Lower lobe of right lung (tissue), 2 donors: ENCODE results near the gene C1orf21. TPM values are rescaled to one million over a fixed set of nuclear protein-coding genes. Genes with fewer than 3 reads are reported as not detected.

Experiments used
- ATAC-seq, 2 donors: fragments of 200-7000 bp; cut with Tn5 transposase; one replicate each; pipeline ENCODE4 v1.9.1; 2020 to 2022; ENCODE audit warnings: mild to moderate bottlenecking in 2 of 2, moderate library complexity in 2 of 2
- DNase-seq: peaks from one replicate; pipeline ENCODE4 v3.0.0-alpha.2; 2020
- H3K27ac ChIP-seq: fragments of 200-600 bp; one replicate; pipeline ENCODE4 v1.8.0; 2022
- H3K27me3 ChIP-seq: fragments of 200-600 bp; one replicate; pipeline ENCODE4 v1.8.0; 2022; ENCODE audit warnings: low read depth
- H3K36me3 ChIP-seq: fragments of 200-600 bp; one replicate; pipeline ENCODE4 v1.8.0; 2022; ENCODE audit warnings: mild to moderate bottlenecking
- H3K4me1 ChIP-seq: fragments of 200-600 bp; one replicate; pipeline ENCODE4 v1.8.0; 2022
- H3K4me3 ChIP-seq: fragments of 200-600 bp; one replicate; pipeline ENCODE4 v1.8.0; 2022; ENCODE audit warnings: mild to moderate bottlenecking
- H3K9me3 ChIP-seq: fragments of 200-600 bp; one replicate; pipeline ENCODE4 v1.8.0; 2022
- intact Hi-C: fragments of 100-400 bp; cut with DNase I; formaldehyde crosslinking; loops from one replicate; pipeline ENCODE4 v1.11.0; 2022
- total RNA-seq: library from RNA; stranded (reverse); fragmentation: NEBNext Ultra II Directional; extraction: Animal tissue kit (Norgen Biotek cat#: 25700); gene quantifications from one replicate; pipeline ENCODE4 v1.2.1, GENCODE V29; 2021
- TF ChIP-seq, protein P1 (sequence below): fragments of 200-600 bp; IDR thresholded peaks from one replicate; pipeline ENCODE4 v1.8.0; 2022; ENCODE audit warnings: antibody characterized with exemption, mild to moderate bottlenecking
- donor health status: DM: no; HTN: yes; CAD: no; lungs with severe emphysema.

Gene C1orf21
- total RNA-seq, 1 donor from 2014 or later: 70.8 TPM

- no peaks in the 10 kb centered on the region for H3K9me3 ChIP-seq
- H3K27ac ChIP-seq: peak overlapping the region; percentile 6
- H3K4me1 ChIP-seq: no peaks in the 10 kb centered on the region
- intact Hi-C loops: no loop called here
- no peak overlapping the region for H3K4me3 ChIP-seq
- ATAC-seq: no peak
- H3K27me3 ChIP-seq: no peaks in the 10 kb centered on the region
- no peaks in the 10 kb centered on the region for H3K36me3 ChIP-seq
- no peak for DNase-seq
- TF ChIP-seq, protein P1, sequence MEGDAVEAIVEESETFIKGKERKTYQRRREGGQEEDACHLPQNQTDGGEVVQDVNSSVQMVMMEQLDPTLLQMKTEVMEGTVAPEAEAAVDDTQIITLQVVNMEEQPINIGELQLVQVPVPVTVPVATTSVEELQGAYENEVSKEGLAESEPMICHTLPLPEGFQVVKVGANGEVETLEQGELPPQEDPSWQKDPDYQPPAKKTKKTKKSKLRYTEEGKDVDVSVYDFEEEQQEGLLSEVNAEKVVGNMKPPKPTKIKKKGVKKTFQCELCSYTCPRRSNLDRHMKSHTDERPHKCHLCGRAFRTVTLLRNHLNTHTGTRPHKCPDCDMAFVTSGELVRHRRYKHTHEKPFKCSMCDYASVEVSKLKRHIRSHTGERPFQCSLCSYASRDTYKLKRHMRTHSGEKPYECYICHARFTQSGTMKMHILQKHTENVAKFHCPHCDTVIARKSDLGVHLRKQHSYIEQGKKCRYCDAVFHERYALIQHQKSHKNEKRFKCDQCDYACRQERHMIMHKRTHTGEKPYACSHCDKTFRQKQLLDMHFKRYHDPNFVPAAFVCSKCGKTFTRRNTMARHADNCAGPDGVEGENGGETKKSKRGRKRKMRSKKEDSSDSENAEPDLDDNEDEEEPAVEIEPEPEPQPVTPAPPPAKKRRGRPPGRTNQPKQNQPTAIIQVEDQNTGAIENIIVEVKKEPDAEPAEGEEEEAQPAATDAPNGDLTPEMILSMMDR: no peak
Measured at GRCh38 chr1:184648856-184649201, 262.0 kb downstream of the C1orf21 start.

GRCh38 chr1:184649451-184649888 lies 262.6 kb downstream of the C1orf21 start:
- no peaks in the 10 kb centered on the region for H3K36me3 ChIP-seq
- no peaks in the 10 kb centered on the region for H3K9me3 ChIP-seq
- no peak overlapping the region for H3K4me3 ChIP-seq
- no peak for DNase-seq
- TF ChIP-seq, protein P1: no peak
- ATAC-seq: no peak
- H3K27ac ChIP-seq: no peak overlapping the region
- intact Hi-C loops: no loop called here
- no peaks in the 10 kb centered on the region for H3K27me3 ChIP-seq
- no peaks in the 10 kb centered on the region for H3K4me1 ChIP-seq

DNA sequence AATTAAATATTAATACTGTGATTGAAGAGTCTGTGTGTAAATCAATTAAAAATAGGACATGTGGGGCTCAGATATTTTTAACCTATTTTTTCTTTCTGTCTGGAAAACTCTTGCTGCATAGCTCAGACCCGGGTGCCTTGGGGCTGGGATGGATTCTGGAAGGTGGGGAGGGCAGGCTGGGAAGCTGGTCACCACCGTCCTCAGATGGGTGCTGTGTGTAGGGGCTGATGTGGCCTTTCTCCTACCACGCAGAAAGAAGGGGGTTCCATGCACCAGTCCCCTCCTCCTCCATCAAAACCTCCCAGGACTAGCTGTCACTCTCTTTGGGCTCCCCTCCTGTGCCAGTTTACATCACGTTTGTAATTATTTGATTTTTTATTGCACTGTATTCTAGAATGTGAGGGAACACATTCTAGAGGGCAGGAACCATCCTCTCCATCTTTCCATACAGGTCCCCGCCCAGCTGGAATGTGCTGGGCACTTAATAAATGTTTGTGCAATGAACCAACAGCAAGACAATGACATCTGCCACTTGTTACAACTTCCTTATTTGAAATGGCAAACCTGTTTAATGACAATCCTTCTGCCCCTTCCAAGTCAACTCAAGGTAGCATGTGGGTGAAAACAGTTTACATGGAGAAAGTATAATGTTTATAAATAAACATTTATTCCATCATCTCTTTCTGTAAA lies 263.5 kb downstream of the C1orf21 start:
- no peaks in the 10 kb centered on the region for H3K27me3 ChIP-seq
- H3K4me3 ChIP-seq: no peak overlapping the region
- H3K9me3 ChIP-seq: no peaks in the 10 kb centered on the region
- TF ChIP-seq, protein P1: no peak
- H3K4me1 ChIP-seq: no peaks in the 10 kb centered on the region
- ATAC-seq (peak in 1 of 2 donors; percentile 43), DNase-seq (no peak)
- H3K27ac ChIP-seq: no peak overlapping the region
- H3K36me3 ChIP-seq: no peaks in the 10 kb centered on the region
- intact Hi-C loops: no loop called here

- H3K4me3 ChIP-seq: no peak overlapping the region
- no peaks in the 10 kb centered on the region for H3K4me1 ChIP-seq
- ATAC-seq (no peak), DNase-seq (no peak)
- H3K27me3 ChIP-seq: no peaks in the 10 kb centered on the region
- intact Hi-C loops: no loop called here
- no peaks in the 10 kb centered on the region for H3K9me3 ChIP-seq
- TF ChIP-seq, protein P1: no peak
- no peak overlapping the region for H3K27ac ChIP-seq
- no peaks in the 10 kb centered on the region for H3K36me3 ChIP-seq
Measured at GRCh38 chr1:184655185-184655584, 268.4 kb downstream of the C1orf21 start.

DNA sequence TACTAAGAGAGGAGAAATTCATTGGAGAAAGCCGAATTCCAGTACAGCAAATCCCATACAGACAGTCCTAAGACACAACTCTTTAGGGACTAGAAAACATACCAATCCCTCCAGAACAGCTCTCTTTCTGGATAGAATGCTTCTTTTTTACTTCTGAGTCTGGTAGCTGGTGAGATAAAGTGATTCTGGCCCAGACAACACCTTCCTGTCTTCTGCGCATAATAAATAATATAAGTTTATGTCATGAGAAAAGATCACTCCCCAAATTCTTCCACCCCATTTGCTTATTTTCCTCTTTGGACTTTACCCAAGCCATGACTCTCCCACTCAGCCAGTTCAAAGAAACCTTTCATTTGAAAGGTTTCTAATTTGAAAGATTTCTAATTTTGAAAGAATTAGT lies 269.4 kb downstream of the C1orf21 start:
- ATAC-seq: no peak
- Histone ChIP-seq H3K9me3 (no peaks in the 10 kb centered on the region), H3K27me3 (no peaks in the 10 kb centered on the region), H3K4me3 (no peak overlapping the region), H3K4me1 (no peaks in the 10 kb centered on the region), H3K36me3 (no peaks in the 10 kb centered on the region), H3K27ac (no peak overlapping the region)
- intact Hi-C loops: no loop called here
- DNase-seq: no peak
- TF ChIP-seq, protein P1: no peak
